ENCODE results near the gene ERO1A. TPM values are rescaled to one million over a fixed set of nuclear protein-coding genes. Genes with fewer than 3 reads are reported as not detected.

ERO1A gene, protein sequence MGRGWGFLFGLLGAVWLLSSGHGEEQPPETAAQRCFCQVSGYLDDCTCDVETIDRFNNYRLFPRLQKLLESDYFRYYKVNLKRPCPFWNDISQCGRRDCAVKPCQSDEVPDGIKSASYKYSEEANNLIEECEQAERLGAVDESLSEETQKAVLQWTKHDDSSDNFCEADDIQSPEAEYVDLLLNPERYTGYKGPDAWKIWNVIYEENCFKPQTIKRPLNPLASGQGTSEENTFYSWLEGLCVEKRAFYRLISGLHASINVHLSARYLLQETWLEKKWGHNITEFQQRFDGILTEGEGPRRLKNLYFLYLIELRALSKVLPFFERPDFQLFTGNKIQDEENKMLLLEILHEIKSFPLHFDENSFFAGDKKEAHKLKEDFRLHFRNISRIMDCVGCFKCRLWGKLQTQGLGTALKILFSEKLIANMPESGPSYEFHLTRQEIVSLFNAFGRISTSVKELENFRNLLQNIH
- 17.5 TPM for total RNA-seq
- polyA plus RNA-seq, result 16.0 TPM
- long read RNA-seq, donor 1, result 0 reads
- long read RNA-seq, donor 2, result 0 reads
- long read RNA-seq, donor 3, result 0 reads
- long read RNA-seq, donor 4, partial matches to known transcripts, result 151 of 201 reads
- long read RNA-seq, donor 4, other reads (novel, unspliced or antisense), result 50 of 201 reads
- long read RNA-seq, donor 5, partial matches to known transcripts, result 9 of 19 reads
- long read RNA-seq, donor 5, other reads (novel, unspliced or antisense), result 9 of 19 reads
- long read RNA-seq, donor 6, partial matches to known transcripts, result 8 of 8 reads
- long read RNA-seq, donor 6, other reads (novel, unspliced or antisense), result 0 of 8 reads
- long read RNA-seq, donor 7, partial matches to known transcripts, result 0 of 5 reads
- long read RNA-seq, donor 7, other reads (novel, unspliced or antisense), result 5 of 5 reads
- long read RNA-seq, donor 8, result 0 reads
- long read RNA-seq, donor 9, partial matches to known transcripts, result 7 of 7 reads
- long read RNA-seq, donor 9, other reads (novel, unspliced or antisense), result 0 of 7 reads
- long read RNA-seq, donor 10, result 0 reads

GRCh38 chr14:52695481-52696091, at the start of gene ERO1A:
Gene ERO1A, minus strand, starts transcription at chr14:52695558. Its CDS starts 77 bp downstream, at chr14:52695481.
- DNase-seq (ENCODE audit: low read depth in 6 of 9, low spot score in 9 of 9), result peak in 7 of 9 donors; percentile 7 to 57 (median 29)
- peaks cover 0 to 3% of the 10 kb centered on the region in 2 donors for H3K4me1 ChIP-seq (ENCODE audit: control insufficient read depth in 2 of 2, insufficient read depth in 2 of 2, low read length in 2 of 2)

DNA sequence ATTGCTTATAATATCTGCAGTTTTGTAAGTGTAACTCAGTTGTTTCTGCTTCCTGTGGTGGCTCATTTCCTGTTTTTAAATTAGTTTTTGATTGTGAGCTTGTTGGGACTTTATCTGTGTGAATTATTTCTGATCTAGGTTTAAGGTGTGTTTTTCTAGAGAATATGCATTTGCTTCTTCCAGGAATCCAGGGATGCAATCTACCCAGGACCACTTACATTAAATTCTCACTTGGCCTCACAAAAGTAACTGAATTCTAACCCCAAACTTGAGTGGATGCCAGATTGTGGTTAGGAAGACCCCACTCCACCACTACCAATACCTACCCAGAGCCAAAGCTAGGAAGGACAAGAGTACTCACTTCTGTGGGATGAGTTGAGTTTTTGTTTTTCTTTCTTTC, 46.5 kb upstream of the ERO1A start:
- peak in 3 of 9 donors; percentile 6 to 41 (median 9) for DNase-seq (ENCODE audit: low read depth in 6 of 9, low spot score in 9 of 9)
- Histone ChIP-seq H3K9me3 (ENCODE audit: control insufficient read depth in 2 of 2, insufficient read depth in 1 of 2, low read length in 1 of 2) (no peaks in the 10 kb centered on the region), H3K36me3 (ENCODE audit: control insufficient read depth in 2 of 2, insufficient read depth in 2 of 2, low read length in 1 of 2) (peaks cover 0 to 3% of the 10 kb centered on the region in 2 donors), H3K27ac (ENCODE audit: low read depth in 1 of 2, low read length in 1 of 2) (peak overlapping the region; percentile 75 to 86), H3K4me1 (ENCODE audit: control insufficient read depth in 2 of 2, insufficient read depth in 2 of 2, low read length in 2 of 2) (peaks cover 7% of the 10 kb centered on the region in 2 donors), H3K27me3 (ENCODE audit: control insufficient read depth in 2 of 2, insufficient read depth in 1 of 2, low read length in 1 of 2) (no peaks in the 10 kb centered on the region), H3K4me3 (ENCODE audit: low read length in 2 of 2) (no peak overlapping the region)

More at GRCh38 chr14:52695481-52696091, at the start of gene ERO1A:
- H3K9me3 ChIP-seq (ENCODE audit: control insufficient read depth in 2 of 2, insufficient read depth in 1 of 2, low read length in 1 of 2), result no peaks in the 10 kb centered on the region
- peaks cover 0 to 2% of the 10 kb centered on the region in 2 donors for H3K27me3 ChIP-seq (ENCODE audit: control insufficient read depth in 2 of 2, insufficient read depth in 1 of 2, low read length in 1 of 2)
- H3K36me3 ChIP-seq (ENCODE audit: control insufficient read depth in 2 of 2, insufficient read depth in 2 of 2, low read length in 1 of 2), result no peaks in the 10 kb centered on the region
- under 1% methylated on average over 78 of the region's 78 CpGs for WGBS
- peak within 1 kb of the TSS; percentile 78 to 89 for H3K4me3 ChIP-seq (ENCODE audit: low read length in 2 of 2)
- H3K27ac ChIP-seq (ENCODE audit: low read depth in 1 of 2, low read length in 1 of 2), result peak within 1 kb of the TSS; percentile 82 to 86

GRCh38 chr14:52740751-52741150, 45.4 kb upstream of the ERO1A start:
- no peaks in the 10 kb centered on the region for H3K9me3 ChIP-seq (ENCODE audit: control insufficient read depth in 2 of 2, insufficient read depth in 1 of 2, low read length in 1 of 2)
- H3K36me3 ChIP-seq (ENCODE audit: control insufficient read depth in 2 of 2, insufficient read depth in 2 of 2, low read length in 1 of 2), result no peaks in the 10 kb centered on the region
- H3K4me3 ChIP-seq (ENCODE audit: low read length in 2 of 2), result no peak overlapping the region
- H3K27me3 ChIP-seq (ENCODE audit: control insufficient read depth in 2 of 2, insufficient read depth in 1 of 2, low read length in 1 of 2), result no peaks in the 10 kb centered on the region
- no peak overlapping the region for H3K27ac ChIP-seq (ENCODE audit: low read depth in 1 of 2, low read length in 1 of 2)
- DNase-seq (ENCODE audit: low read depth in 6 of 9, low spot score in 9 of 9), result no peak
- WGBS, result 99% methylated on average over 1 of the region's 1 CpG
- H3K4me1 ChIP-seq (ENCODE audit: control insufficient read depth in 2 of 2, insufficient read depth in 2 of 2, low read length in 2 of 2), result peaks cover 7% of the 10 kb centered on the region in 2 donors

GRCh38 chr14:52738409-52738808, 43.1 kb upstream of the ERO1A start:
- Histone ChIP-seq H3K27ac (ENCODE audit: low read depth in 1 of 2, low read length in 1 of 2) (no peak overlapping the region), H3K27me3 (ENCODE audit: control insufficient read depth in 2 of 2, insufficient read depth in 1 of 2, low read length in 1 of 2) (no peaks in the 10 kb centered on the region), H3K9me3 (ENCODE audit: control insufficient read depth in 2 of 2, insufficient read depth in 1 of 2, low read length in 1 of 2) (no peaks in the 10 kb centered on the region), H3K36me3 (ENCODE audit: control insufficient read depth in 2 of 2, insufficient read depth in 2 of 2, low read length in 1 of 2) (peaks cover 6 to 11% of the 10 kb centered on the region in 2 donors), H3K4me1 (ENCODE audit: control insufficient read depth in 2 of 2, insufficient read depth in 2 of 2, low read length in 2 of 2) (peaks cover 7% of the 10 kb centered on the region in 2 donors), H3K4me3 (ENCODE audit: low read length in 2 of 2) (no peak overlapping the region)
- DNase-seq (ENCODE audit: low read depth in 6 of 9, low spot score in 9 of 9), result no peak

DNA sequence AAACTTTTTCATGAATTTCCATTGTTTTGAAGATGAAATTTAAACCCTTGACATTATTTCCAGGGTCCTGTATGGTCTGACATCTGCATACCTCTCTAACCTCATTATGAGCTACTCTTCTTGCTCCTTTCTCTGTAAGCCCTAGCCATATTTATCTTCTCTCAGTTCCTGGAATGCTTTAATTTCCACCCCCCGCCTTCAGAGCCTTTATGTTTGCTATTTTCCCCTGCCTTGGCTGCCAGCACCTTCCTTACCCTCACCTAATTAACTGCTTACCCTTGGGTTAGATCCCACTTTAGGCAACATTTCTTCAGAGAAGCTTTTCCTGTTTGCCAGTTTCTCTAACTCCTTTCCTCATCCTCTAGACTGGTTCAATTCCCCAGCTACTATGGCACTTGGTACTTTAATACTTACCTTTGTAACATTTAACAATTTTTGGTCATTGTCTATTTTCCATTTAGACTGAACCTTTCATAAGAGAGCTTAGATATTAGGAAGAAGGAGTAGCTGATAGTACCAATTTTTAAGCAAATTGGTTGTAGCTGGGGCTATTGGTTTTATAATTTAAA, 40.6 kb upstream of the ERO1A start:
- H3K9me3 ChIP-seq (ENCODE audit: control insufficient read depth in 2 of 2, insufficient read depth in 1 of 2, low read length in 1 of 2), result no peaks in the 10 kb centered on the region
- peaks cover 6 to 16% of the 10 kb centered on the region in 2 donors for H3K36me3 ChIP-seq (ENCODE audit: control insufficient read depth in 2 of 2, insufficient read depth in 2 of 2, low read length in 1 of 2)
- no peak overlapping the region for H3K27ac ChIP-seq (ENCODE audit: low read depth in 1 of 2, low read length in 1 of 2)
- H3K4me3 ChIP-seq (ENCODE audit: low read length in 2 of 2), result no peak overlapping the region
- 94% methylated on average over 1 of the region's 1 CpG for WGBS
- no peak for DNase-seq (ENCODE audit: low read depth in 6 of 9, low spot score in 9 of 9)
- no peaks in the 10 kb centered on the region for H3K27me3 ChIP-seq (ENCODE audit: control insufficient read depth in 2 of 2, insufficient read depth in 1 of 2, low read length in 1 of 2)
- peaks cover 2 to 5% of the 10 kb centered on the region in 2 donors for H3K4me1 ChIP-seq (ENCODE audit: control insufficient read depth in 2 of 2, insufficient read depth in 2 of 2, low read length in 2 of 2)

DNA sequence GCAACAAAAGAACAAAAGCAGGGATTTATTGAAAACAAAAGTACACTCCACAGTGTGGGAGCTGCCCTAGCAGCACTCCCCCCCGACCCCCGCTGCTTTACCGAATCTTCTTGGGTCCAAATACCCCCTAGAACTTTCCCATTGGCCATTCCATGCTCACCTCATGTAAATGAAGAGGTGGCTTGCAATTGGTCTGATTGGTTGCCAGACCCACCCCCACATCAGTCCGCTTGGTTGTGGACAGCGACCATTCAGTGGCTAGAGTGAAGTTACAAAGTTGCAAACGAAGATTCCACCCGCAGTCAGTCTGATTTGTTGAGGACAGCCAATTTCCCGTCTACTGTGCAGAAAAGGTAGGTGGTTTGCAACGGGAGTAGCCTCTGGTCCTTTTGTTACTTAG, 38.5 kb upstream of the ERO1A start:
- no peak for DNase-seq (ENCODE audit: low read depth in 6 of 9, low spot score in 9 of 9)
- WGBS, result 98% methylated on average over 9 of the region's 9 CpGs
- peaks cover 6 to 16% of the 10 kb centered on the region in 2 donors for H3K36me3 ChIP-seq (ENCODE audit: control insufficient read depth in 2 of 2, insufficient read depth in 2 of 2, low read length in 1 of 2)
- H3K4me3 ChIP-seq (ENCODE audit: low read length in 2 of 2), result no peak overlapping the region
- peaks cover 7 to 8% of the 10 kb centered on the region in 2 donors for H3K4me1 ChIP-seq (ENCODE audit: control insufficient read depth in 2 of 2, insufficient read depth in 2 of 2, low read length in 2 of 2)
- no peaks in the 10 kb centered on the region for H3K9me3 ChIP-seq (ENCODE audit: control insufficient read depth in 2 of 2, insufficient read depth in 1 of 2, low read length in 1 of 2)
- no peaks in the 10 kb centered on the region for H3K27me3 ChIP-seq (ENCODE audit: control insufficient read depth in 2 of 2, insufficient read depth in 1 of 2, low read length in 1 of 2)
- no peak overlapping the region for H3K27ac ChIP-seq (ENCODE audit: low read depth in 1 of 2, low read length in 1 of 2)

DNA sequence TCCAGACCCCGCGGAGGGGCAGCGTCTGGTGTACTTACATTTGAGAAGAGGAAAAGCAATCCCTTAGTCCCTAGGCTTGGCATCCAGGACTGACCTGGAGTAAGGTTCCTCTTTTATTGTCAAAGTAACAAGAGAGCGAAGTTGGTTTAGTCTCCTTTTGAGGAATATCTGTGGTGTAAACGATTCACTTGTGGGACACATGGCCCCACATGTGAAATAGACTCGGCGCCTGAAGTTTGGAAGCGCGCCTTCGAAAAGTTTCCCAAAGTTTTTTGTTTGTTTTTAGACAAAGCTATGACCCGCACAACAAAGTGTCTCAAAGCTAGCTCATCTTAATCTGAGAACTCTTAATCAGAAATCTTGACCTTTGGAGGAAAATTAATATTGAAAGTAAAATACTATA, 35.4 kb upstream of the ERO1A start:
- DNase-seq (ENCODE audit: low read depth in 6 of 9, low spot score in 9 of 9), result no peak
- Histone ChIP-seq H3K9me3 (ENCODE audit: control insufficient read depth in 2 of 2, insufficient read depth in 1 of 2, low read length in 1 of 2) (no peaks in the 10 kb centered on the region), H3K36me3 (ENCODE audit: control insufficient read depth in 2 of 2, insufficient read depth in 2 of 2, low read length in 1 of 2) (peaks cover 6 to 30% of the 10 kb centered on the region in 2 donors), H3K4me3 (ENCODE audit: low read length in 2 of 2) (peak overlapping the region; percentile 62 to 99), H3K27me3 (ENCODE audit: control insufficient read depth in 2 of 2, insufficient read depth in 1 of 2, low read length in 1 of 2) (no peaks in the 10 kb centered on the region), H3K4me1 (ENCODE audit: control insufficient read depth in 2 of 2, insufficient read depth in 2 of 2, low read length in 2 of 2) (peaks cover 7 to 8% of the 10 kb centered on the region in 2 donors), H3K27ac (ENCODE audit: low read depth in 1 of 2, low read length in 1 of 2) (peak overlapping the region in 1 of 2 donors; percentile 79)
- WGBS, result 3% methylated on average over 11 of the region's 11 CpGs

DNA sequence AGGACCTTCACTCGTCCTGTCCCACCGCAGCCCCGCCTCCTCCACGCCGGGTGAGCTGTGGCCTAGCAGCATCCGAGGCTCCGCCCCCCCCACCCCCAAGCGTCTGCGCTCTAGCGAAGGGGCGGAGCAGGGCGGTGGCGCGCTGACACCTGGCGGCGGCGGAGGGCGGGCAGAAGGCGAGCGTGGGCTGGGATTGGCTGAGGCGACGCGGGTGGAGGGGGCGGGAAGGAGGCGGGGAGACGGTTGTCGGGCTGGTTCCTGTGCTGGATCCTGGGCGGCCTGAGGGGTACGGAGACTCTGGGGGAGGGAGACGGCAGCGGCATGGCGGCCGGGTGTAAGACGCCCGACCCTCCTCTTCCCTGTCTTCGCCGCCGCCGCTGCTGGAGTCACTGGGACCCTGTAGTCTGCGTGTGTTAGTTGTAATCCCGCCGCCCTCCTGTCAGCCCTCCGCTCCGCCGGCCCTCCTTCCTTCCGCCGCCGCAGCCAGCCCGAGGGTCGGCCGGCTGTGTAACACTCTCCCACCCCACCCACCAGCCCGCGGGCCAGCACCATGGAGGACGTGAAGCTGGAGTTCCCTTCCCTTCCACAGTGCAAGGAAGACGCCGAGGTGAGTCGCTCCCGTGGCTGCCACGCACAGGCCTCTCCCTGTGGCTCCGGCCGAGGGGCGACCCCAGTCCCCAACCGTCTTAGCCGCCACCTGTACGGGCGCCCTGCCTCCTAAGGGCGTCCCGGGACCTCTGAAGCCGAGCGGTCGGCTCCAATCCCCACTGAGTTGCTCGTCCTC, 34.8 kb upstream of the ERO1A start, which contains the start of gene STYX:
Gene STYX, plus strand, starts transcription at position 242 of the 784 bp plus-strand sequence. Its CDS starts 309 bp downstream, at position 551.
- H3K4me1 ChIP-seq (ENCODE audit: control insufficient read depth in 2 of 2, insufficient read depth in 2 of 2, low read length in 2 of 2), result peaks cover 7 to 8% of the 10 kb centered on the region in 2 donors
- peak; percentile 80 to 97 (median 95) for DNase-seq (ENCODE audit: low read depth in 6 of 9, low spot score in 9 of 9)
- peaks cover 6 to 33% of the 10 kb centered on the region in 2 donors for H3K36me3 ChIP-seq (ENCODE audit: control insufficient read depth in 2 of 2, insufficient read depth in 2 of 2, low read length in 1 of 2)
- H3K9me3 ChIP-seq (ENCODE audit: control insufficient read depth in 2 of 2, insufficient read depth in 1 of 2, low read length in 1 of 2), result no peaks in the 10 kb centered on the region
- peak within 1 kb of the TSS; percentile 62 to 99 for H3K4me3 ChIP-seq (ENCODE audit: low read length in 2 of 2)
- peak within 1 kb of the TSS; percentile 79 to 84 for H3K27ac ChIP-seq (ENCODE audit: low read depth in 1 of 2, low read length in 1 of 2)
- under 1% methylated on average over 72 of the region's 72 CpGs for WGBS
- H3K27me3 ChIP-seq (ENCODE audit: control insufficient read depth in 2 of 2, insufficient read depth in 1 of 2, low read length in 1 of 2), result no peaks in the 10 kb centered on the region

Measured in thymus (tissue), 14 donors.